ENCODE data around the gene CWC22.

GRCh38 chr2:180016937-180017336 is 9.8 kb upstream of the CWC22 start:
- no peak for TF ChIP-seq CTCF (conservative IDR thresholded peaks at IDR 0.05 in 1 of 2, IDR thresholded peaks at IDR 0.05 in 1 of 2; ENCODE audit: extremely low read depth in 1 of 2, insufficient read depth in 1 of 2, low read depth in 1 of 2, low read length in 2 of 2)
- no peak for TF ChIP-seq EZH2 (IDR thresholded peaks at IDR 0.05; ENCODE audit: borderline replicate concordance, low read length)
